Lower lobe of right lung (tissue), 2 donors: Measurements from ENCODE around the gene OSTF1. TPM values are rescaled to one million over a fixed set of nuclear protein-coding genes. Genes with fewer than 3 reads are reported as not detected.
A peak's percentile ranks its signal among the peaks of the same experiment; 100 is the strongest.

Source experiments
- ATAC-seq, 2 donors: fragments of 200-7000 bp; cut with Tn5 transposase; one replicate each; pipeline ENCODE4 v1.9.1; 2020 to 2022; ENCODE audit warnings: mild to moderate bottlenecking in 2 of 2, moderate library complexity in 2 of 2
- DNase-seq: peaks from one replicate; pipeline ENCODE4 v3.0.0-alpha.2; 2020
- H3K27ac ChIP-seq: fragments of 200-600 bp; one replicate; pipeline ENCODE4 v1.8.0; 2022
- H3K27me3 ChIP-seq: fragments of 200-600 bp; one replicate; pipeline ENCODE4 v1.8.0; 2022; ENCODE audit warnings: low read depth
- H3K36me3 ChIP-seq: fragments of 200-600 bp; one replicate; pipeline ENCODE4 v1.8.0; 2022; ENCODE audit warnings: mild to moderate bottlenecking
- H3K4me1 ChIP-seq: fragments of 200-600 bp; one replicate; pipeline ENCODE4 v1.8.0; 2022
- H3K4me3 ChIP-seq: fragments of 200-600 bp; one replicate; pipeline ENCODE4 v1.8.0; 2022; ENCODE audit warnings: mild to moderate bottlenecking
- H3K9me3 ChIP-seq: fragments of 200-600 bp; one replicate; pipeline ENCODE4 v1.8.0; 2022
- CTCF ChIP-seq: fragments of 200-600 bp; IDR thresholded peaks from one replicate; pipeline ENCODE4 v1.8.0; 2022; ENCODE audit warnings: antibody characterized with exemption, mild to moderate bottlenecking
- intact Hi-C: fragments of 100-400 bp; cut with DNase I; formaldehyde crosslinking; loops from one replicate; pipeline ENCODE4 v1.11.0; 2022
- total RNA-seq: library from RNA; stranded (reverse); fragmentation: NEBNext Ultra II Directional; extraction: Animal tissue kit (Norgen Biotek cat#: 25700); gene quantifications from one replicate; pipeline ENCODE4 v1.2.1, GENCODE V29; 2021
- donor health status: DM: no; HTN: yes; CAD: no; lungs with severe emphysema.

The OSTF1 gene
- total RNA-seq, 1 donor from 2014 or later, result 91.2 TPM

- peak; percentile 28 to 63 for ATAC-seq
- TF ChIP-seq CTCF, result no peak
- Histone ChIP-seq H3K27ac (no peak overlapping the region), H3K9me3 (no peaks in the 10 kb centered on the region), H3K4me1 (peaks cover 12% of the 10 kb centered on the region), H3K36me3 (peaks cover 31% of the 10 kb centered on the region), H3K4me3 (no peak overlapping the region), H3K27me3 (no peaks in the 10 kb centered on the region)
- no peak for DNase-seq
- intact Hi-C loops, result no loop called here
Observed at GRCh38 chr9:75120686-75121085, 32.4 kb downstream of the OSTF1 start.

GRCh38 chr9:75121914-75122558, 33.7 kb downstream of the OSTF1 start:
- Histone ChIP-seq H3K27ac (no peak overlapping the region), H3K4me1 (no peaks in the 10 kb centered on the region), H3K4me3 (no peak overlapping the region), H3K27me3 (no peaks in the 10 kb centered on the region), H3K9me3 (no peaks in the 10 kb centered on the region), H3K36me3 (peaks cover 31% of the 10 kb centered on the region)
- ATAC-seq, result no peak
- TF ChIP-seq CTCF, result no peak
- DNase-seq, result no peak
- intact Hi-C loops, result no loop called here

- intact Hi-C loops, result no loop called here
- Histone ChIP-seq H3K4me3 (no peak overlapping the region), H3K27ac (no peak overlapping the region), H3K27me3 (no peaks in the 10 kb centered on the region), H3K4me1 (no peaks in the 10 kb centered on the region), H3K36me3 (peaks cover 19% of the 10 kb centered on the region), H3K9me3 (no peaks in the 10 kb centered on the region)
- no peak for TF ChIP-seq CTCF
- DNase-seq, result no peak
- ATAC-seq, result no peak
Observed at GRCh38 chr9:75123696-75124095, 35.4 kb downstream of the OSTF1 start.

GRCh38 chr9:75128535-75128934, 40.2 kb downstream of the OSTF1 start:
- ATAC-seq (no peak), DNase-seq (no peak)
- Histone ChIP-seq H3K4me3 (no peak overlapping the region), H3K36me3 (peaks cover 43% of the 10 kb centered on the region), H3K4me1 (no peaks in the 10 kb centered on the region), H3K27ac (no peak overlapping the region), H3K27me3 (no peaks in the 10 kb centered on the region), H3K9me3 (no peaks in the 10 kb centered on the region)
- no peak for TF ChIP-seq CTCF
- intact Hi-C loops, result no loop called here

GRCh38 chr9:75130172-75130571, 41.9 kb downstream of the OSTF1 start:
- no peaks in the 10 kb centered on the region for H3K4me1 ChIP-seq
- H3K4me3 ChIP-seq, result no peak overlapping the region
- ATAC-seq (no peak), DNase-seq (no peak)
- H3K27ac ChIP-seq, result no peak overlapping the region
- intact Hi-C loops, result no loop called here
- H3K36me3 ChIP-seq, result peaks cover 58% of the 10 kb centered on the region
- no peaks in the 10 kb centered on the region for H3K9me3 ChIP-seq
- TF ChIP-seq CTCF, result no peak
- no peaks in the 10 kb centered on the region for H3K27me3 ChIP-seq
